GM19438 (cell line): Measurements from ENCODE around the gene APOBEC3F.

Experiments
- ATAC-seq: cut with Tn5 transposase; IDR thresholded peaks from one replicate; pipeline ENCODE4 v1.9.1; 2021; ENCODE audit warnings: low read depth; ENCODE audit not compliant: unreplicated experiment

Gene APOBEC3F

GRCh38 chr22:39090426-39091064 is 49.9 kb downstream of the APOBEC3F start:
- ATAC-seq, result no peak

- no peak for ATAC-seq
These were observed 50.7 kb downstream of the APOBEC3F start for GRCh38 chr22:39091126-39092081.

- ATAC-seq, result no peak
These were observed 51.6 kb downstream of the APOBEC3F start for GRCh38 chr22:39092111-39092862.

GRCh38 chr22:39094717-39095389 is 54.2 kb downstream of the APOBEC3F start:
- no peak for ATAC-seq

- no peak for ATAC-seq
These were observed 55.3 kb downstream of the APOBEC3F start for GRCh38 chr22:39095971-39096370.

GRCh38 chr22:39097098-39098020 is 56.7 kb downstream of the APOBEC3F start, which contains the start of gene APOBEC3H:
Gene APOBEC3H, plus strand, starts transcription at chr22:39097244. Its CDS starts 3,035 bp downstream, at chr22:39100279.
- no peak for ATAC-seq

GRCh38 chr22:39098026-39098425 is 57.4 kb downstream of the APOBEC3F start:
- ATAC-seq, result no peak

- no peak for ATAC-seq
These were observed 57.9 kb downstream of the APOBEC3F start for GRCh38 chr22:39098576-39098975.

GRCh38 chr22:39101226-39101625 is 60.6 kb downstream of the APOBEC3F start:
- ATAC-seq, result no peak

- ATAC-seq, result no peak
These were observed 62.8 kb downstream of the APOBEC3F start for GRCh38 chr22:39103431-39103830.
